ENCODE data around the gene DOK4. TPM values are rescaled to one million over a fixed set of nuclear protein-coding genes. Genes with fewer than 3 reads are reported as not detected.

DOK4 gene
- total RNA-seq, 1 experiment from 2014 or later: 27.4 TPM

DNA sequence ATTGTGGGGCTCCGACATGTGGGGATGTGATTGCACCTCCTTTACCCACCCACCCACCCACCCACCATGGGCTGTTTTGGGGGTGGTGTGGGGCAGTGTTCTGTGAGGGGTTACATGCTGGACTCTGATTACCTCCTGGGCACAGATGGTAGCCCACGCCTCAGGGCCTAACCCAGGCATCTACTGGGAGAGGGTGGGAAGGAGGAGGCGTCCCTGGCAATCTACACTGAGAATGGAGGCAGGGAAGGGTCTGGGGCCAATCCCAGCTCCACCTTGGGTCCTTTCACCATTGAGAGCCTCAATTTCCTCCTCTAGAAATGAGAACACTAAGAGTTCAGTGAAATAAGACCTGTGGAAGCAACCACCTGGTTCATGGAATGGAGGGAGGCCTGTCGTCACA is 11.7 kb upstream of the DOK4 start:
- DNase-seq: no peak
- no peaks in the 10 kb centered on the region for H3K4me1 ChIP-seq (replicated peaks; ENCODE audit: insufficient read depth)
- intact Hi-C loops (cut with micrococcal nuclease; ENCODE audit: unreplicated experiment): no loop called here
- no peaks in the 10 kb centered on the region for H3K79me2 ChIP-seq (ENCODE audit: low read depth)
- BruUV-seq (replicated peaks): no TSS peak
- H2AFZ ChIP-seq: no peak overlapping the region
- no peak overlapping the region for H3K4me2 ChIP-seq
- no peak overlapping the region for H3K4me3 ChIP-seq
- ChIA-PET CTCF (no interaction called here), POLR2A (ENCODE audit: unreplicated experiment) (no interaction called here)
- H3F3A ChIP-seq (ENCODE audit: insufficient read depth, low read depth): no peaks in the 10 kb centered on the region
- H4K20me1 ChIP-seq (ENCODE audit: insufficient read depth): no peaks in the 10 kb centered on the region
- no peaks in the 10 kb centered on the region for H3K9me2 ChIP-seq (ENCODE audit: insufficient read depth)
- H3K27ac ChIP-seq: no peak overlapping the region
- H3K9me3 ChIP-seq (ENCODE audit: insufficient read depth, low read depth): no peaks in the 10 kb centered on the region
- TF ChIP-seq EZH2 (IDR thresholded peaks at IDR 0.05; ENCODE audit: low read depth) (no peak), CTCF (conservative IDR thresholded peaks at IDR 0.05) (no peak)
- no peaks in the 10 kb centered on the region for H3K36me3 ChIP-seq (ENCODE audit: low read depth)
- H3K27me3 ChIP-seq (ENCODE audit: insufficient read depth, low read depth): no peaks in the 10 kb centered on the region

GRCh38 chr16:57497121-57497520 is 10.8 kb upstream of the DOK4 start:
- Histone ChIP-seq H3K4me2 (no peak overlapping the region), H3K27me3 (ENCODE audit: insufficient read depth, low read depth) (no peaks in the 10 kb centered on the region), H3F3A (ENCODE audit: insufficient read depth, low read depth) (no peaks in the 10 kb centered on the region), H3K79me2 (ENCODE audit: low read depth) (no peaks in the 10 kb centered on the region), H3K36me3 (ENCODE audit: low read depth) (no peaks in the 10 kb centered on the region), H3K9me2 (ENCODE audit: insufficient read depth) (no peaks in the 10 kb centered on the region), H3K9me3 (ENCODE audit: insufficient read depth, low read depth) (no peaks in the 10 kb centered on the region), H3K4me1 (replicated peaks; ENCODE audit: insufficient read depth) (no peaks in the 10 kb centered on the region), H3K27ac (no peak overlapping the region), H2AFZ (no peak overlapping the region), H3K4me3 (no peak overlapping the region), H4K20me1 (ENCODE audit: insufficient read depth) (no peaks in the 10 kb centered on the region)
- no peak for DNase-seq
- BruUV-seq (replicated peaks): no TSS peak
- intact Hi-C loops (cut with micrococcal nuclease; ENCODE audit: unreplicated experiment): no loop called here
- no peak for TF ChIP-seq EZH2 (IDR thresholded peaks at IDR 0.05; ENCODE audit: low read depth)
- ChIA-PET POLR2A (ENCODE audit: unreplicated experiment) (no interaction called here), CTCF (no interaction called here)

DNA sequence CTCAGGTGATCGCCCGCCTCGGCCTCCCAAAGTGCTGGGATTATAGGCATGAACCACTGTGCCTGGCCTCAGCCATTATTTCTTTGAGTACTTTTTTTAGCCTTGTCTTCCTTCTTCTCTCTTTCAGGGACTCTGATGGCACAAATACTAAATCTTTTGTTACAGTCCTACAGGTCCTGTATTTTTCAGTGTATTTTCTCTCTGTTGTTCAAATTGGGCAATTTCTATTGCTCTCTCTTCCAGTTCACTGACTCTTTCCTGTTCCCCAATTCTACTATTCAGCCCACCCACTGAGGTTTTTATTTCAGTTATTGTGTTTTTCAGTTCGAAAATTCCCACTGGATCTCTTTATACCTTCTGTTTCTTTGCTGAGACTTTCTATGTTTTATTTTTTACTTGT is 7.5 kb upstream of the DOK4 start:
- H3K9me3 ChIP-seq (ENCODE audit: insufficient read depth, low read depth): no peaks in the 10 kb centered on the region
- no peak overlapping the region for H3K4me3 ChIP-seq
- no peaks in the 10 kb centered on the region for H3K4me1 ChIP-seq (replicated peaks; ENCODE audit: insufficient read depth)
- intact Hi-C loops (cut with micrococcal nuclease; ENCODE audit: unreplicated experiment): no loop called here
- no peaks in the 10 kb centered on the region for H3K36me3 ChIP-seq (ENCODE audit: low read depth)
- no peaks in the 10 kb centered on the region for H4K20me1 ChIP-seq (ENCODE audit: insufficient read depth)
- TF ChIP-seq CTCF (conservative IDR thresholded peaks at IDR 0.05) (no peak), EZH2 (IDR thresholded peaks at IDR 0.05; ENCODE audit: low read depth) (no peak)
- no peak overlapping the region for H3K27ac ChIP-seq
- no peaks in the 10 kb centered on the region for H3K9me2 ChIP-seq (ENCODE audit: insufficient read depth)
- no peak for DNase-seq
- BruUV-seq (replicated peaks): no TSS peak
- H2AFZ ChIP-seq: no peak overlapping the region
- no peaks in the 10 kb centered on the region for H3K27me3 ChIP-seq (ENCODE audit: insufficient read depth, low read depth)
- POLR2A ChIA-PET (ENCODE audit: unreplicated experiment): no interaction called here
- no peaks in the 10 kb centered on the region for H3K79me2 ChIP-seq (ENCODE audit: low read depth)
- no peak overlapping the region for H3K4me2 ChIP-seq
- CTCF ChIA-PET: no interaction called here
- no peaks in the 10 kb centered on the region for H3F3A ChIP-seq (ENCODE audit: insufficient read depth, low read depth)

GRCh38 chr16:57489229-57489628 is 2.9 kb upstream of the DOK4 start:
- no TSS peak for BruUV-seq (replicated peaks)
- no peaks in the 10 kb centered on the region for H3K9me2 ChIP-seq (ENCODE audit: insufficient read depth)
- TF ChIP-seq EZH2 (IDR thresholded peaks at IDR 0.05; ENCODE audit: low read depth): no peak
- no peak for TF ChIP-seq CTCF (conservative IDR thresholded peaks at IDR 0.05)
- no peaks in the 10 kb centered on the region for H3F3A ChIP-seq (ENCODE audit: insufficient read depth, low read depth)
- no peaks in the 10 kb centered on the region for H3K36me3 ChIP-seq (ENCODE audit: low read depth)
- ChIA-PET POLR2A (ENCODE audit: unreplicated experiment) (no interaction called here), CTCF (no interaction called here)
- no peaks in the 10 kb centered on the region for H3K79me2 ChIP-seq (ENCODE audit: low read depth)
- no peaks in the 10 kb centered on the region for H3K27me3 ChIP-seq (ENCODE audit: insufficient read depth, low read depth)
- H3K4me2 ChIP-seq: no peak overlapping the region
- no peak overlapping the region for H3K4me3 ChIP-seq
- intact Hi-C loops (cut with micrococcal nuclease; ENCODE audit: unreplicated experiment): no loop called here
- no peaks in the 10 kb centered on the region for H4K20me1 ChIP-seq (ENCODE audit: insufficient read depth)
- H3K9me3 ChIP-seq (ENCODE audit: insufficient read depth, low read depth): no peaks in the 10 kb centered on the region
- no peaks in the 10 kb centered on the region for H3K4me1 ChIP-seq (replicated peaks; ENCODE audit: insufficient read depth)
- no peak overlapping the region for H2AFZ ChIP-seq
- DNase-seq: no peak
- H3K27ac ChIP-seq: no peak overlapping the region
